ENCODE measurements around the gene SLC25A15.
A peak's percentile ranks its signal among the peaks of the same experiment; 100 is the strongest.
"Not testable (repeated sequence)": the region's sequence is repeated elsewhere in the genome, so short reads cannot be mapped to it uniquely, and the experiment has no call there.

SLC25A15 gene

GRCh38 chr13:40780822-40781401 lies 8.5 kb upstream of the SLC25A15 start:
- TF ChIP-seq, protein P1, sequence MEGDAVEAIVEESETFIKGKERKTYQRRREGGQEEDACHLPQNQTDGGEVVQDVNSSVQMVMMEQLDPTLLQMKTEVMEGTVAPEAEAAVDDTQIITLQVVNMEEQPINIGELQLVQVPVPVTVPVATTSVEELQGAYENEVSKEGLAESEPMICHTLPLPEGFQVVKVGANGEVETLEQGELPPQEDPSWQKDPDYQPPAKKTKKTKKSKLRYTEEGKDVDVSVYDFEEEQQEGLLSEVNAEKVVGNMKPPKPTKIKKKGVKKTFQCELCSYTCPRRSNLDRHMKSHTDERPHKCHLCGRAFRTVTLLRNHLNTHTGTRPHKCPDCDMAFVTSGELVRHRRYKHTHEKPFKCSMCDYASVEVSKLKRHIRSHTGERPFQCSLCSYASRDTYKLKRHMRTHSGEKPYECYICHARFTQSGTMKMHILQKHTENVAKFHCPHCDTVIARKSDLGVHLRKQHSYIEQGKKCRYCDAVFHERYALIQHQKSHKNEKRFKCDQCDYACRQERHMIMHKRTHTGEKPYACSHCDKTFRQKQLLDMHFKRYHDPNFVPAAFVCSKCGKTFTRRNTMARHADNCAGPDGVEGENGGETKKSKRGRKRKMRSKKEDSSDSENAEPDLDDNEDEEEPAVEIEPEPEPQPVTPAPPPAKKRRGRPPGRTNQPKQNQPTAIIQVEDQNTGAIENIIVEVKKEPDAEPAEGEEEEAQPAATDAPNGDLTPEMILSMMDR (IDR thresholded peaks at IDR 0.05; ENCODE audit: borderline replicate concordance, insufficient read depth, low read depth, low read length): peak; percentile 27; the same call in 1 of the 2 replicates
- H3K4me3 ChIP-seq (ENCODE audit: low read depth, low read length): no peak overlapping the region

DNA sequence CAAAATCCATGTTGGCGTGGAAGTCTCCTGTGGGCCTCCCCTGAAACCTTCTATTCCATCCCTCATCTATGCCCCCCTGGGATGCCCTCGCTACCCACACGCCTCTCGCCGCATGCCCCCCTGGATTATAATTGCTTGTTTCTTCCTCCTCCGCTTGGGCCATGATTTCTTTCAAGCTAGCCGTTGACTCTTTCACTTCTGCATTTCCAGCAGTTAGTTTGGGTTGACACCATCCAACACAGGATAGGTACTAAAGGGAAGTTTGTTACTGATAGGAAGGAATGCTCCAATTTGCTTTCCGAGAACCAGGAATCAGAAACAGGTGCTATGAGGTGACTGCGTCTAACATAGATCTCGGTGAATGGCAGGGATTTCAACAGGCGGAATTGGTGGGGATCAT lies 7.7 kb upstream of the SLC25A15 start:
- H3K4me3 ChIP-seq (ENCODE audit: low read depth, low read length): no peak overlapping the region

DNA sequence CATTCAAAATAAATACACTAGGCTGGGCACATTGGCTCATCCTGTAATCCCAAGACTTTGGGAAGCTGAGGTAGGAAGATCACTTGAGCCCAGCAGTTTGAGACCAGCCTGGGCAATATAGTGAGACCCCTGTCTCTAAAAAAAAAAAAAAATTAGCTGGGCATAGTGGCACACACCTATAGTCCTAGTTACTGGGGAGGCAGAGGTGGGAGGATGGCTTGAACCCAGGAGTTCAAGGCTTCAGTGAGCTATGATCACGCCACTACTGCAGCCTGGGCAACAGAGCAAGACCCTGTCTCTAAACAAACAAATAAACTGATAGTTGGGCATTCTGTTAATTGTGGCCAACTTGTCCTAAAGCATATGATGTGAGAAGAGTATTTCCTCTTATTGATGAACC lies 6.4 kb upstream of the SLC25A15 start:
- not testable (repeated sequence) for H3K4me3 ChIP-seq (ENCODE audit: low read depth, low read length)

More for the DNA sequence above, 7.7 kb upstream of the SLC25A15 start:
- TF ChIP-seq, protein P1 (IDR thresholded peaks at IDR 0.05; ENCODE audit: borderline replicate concordance, insufficient read depth, low read depth, low read length): no peak

DNA sequence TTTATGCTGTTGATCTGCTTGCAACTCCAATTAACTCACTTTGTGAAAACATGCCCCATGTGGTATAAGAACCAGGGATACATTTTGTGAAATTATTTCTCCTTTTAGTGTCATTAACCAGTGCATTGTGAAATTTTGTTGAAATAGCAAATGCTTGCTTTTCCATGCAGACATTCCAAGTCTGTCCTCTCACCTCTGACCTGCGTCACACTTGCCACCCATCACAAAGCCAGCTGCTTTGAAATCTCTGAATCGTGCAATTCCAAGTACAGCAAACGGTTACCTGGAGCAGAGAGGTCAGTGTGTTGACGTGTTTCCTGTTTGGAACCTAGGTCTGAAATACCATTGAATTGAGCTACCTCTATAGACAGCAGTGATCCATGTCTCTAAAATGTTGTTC lies 4.9 kb upstream of the SLC25A15 start:
- TF ChIP-seq, protein P1 (IDR thresholded peaks at IDR 0.05; ENCODE audit: borderline replicate concordance, insufficient read depth, low read depth, low read length): no peak
- H3K4me3 ChIP-seq (ENCODE audit: low read depth, low read length): no peak overlapping the region

GRCh38 chr13:40786568-40786996 lies 2.8 kb upstream of the SLC25A15 start:
- TF ChIP-seq, protein P1 (IDR thresholded peaks at IDR 0.05; ENCODE audit: borderline replicate concordance, insufficient read depth, low read depth, low read length): no peak

DNA sequence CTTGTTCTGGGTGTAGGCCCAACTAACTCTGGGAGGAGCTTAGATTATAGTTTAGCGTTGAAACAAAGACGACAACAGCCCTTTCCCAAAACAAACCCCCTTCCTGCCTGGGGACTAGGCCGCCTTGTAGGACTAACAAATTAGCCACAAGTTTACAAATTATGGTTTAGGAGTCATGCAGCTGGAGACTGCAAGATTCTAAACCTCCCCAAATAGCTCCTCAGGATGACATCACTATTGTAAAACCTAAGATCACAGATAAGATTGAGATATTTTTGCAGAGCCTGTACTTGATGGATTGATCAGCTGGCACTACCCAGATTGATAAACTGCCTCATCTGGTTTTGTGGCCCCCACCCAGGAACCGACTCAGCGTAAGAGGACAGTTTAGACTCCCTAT lies 2.3 kb upstream of the SLC25A15 start:
- TF ChIP-seq, protein P1 (IDR thresholded peaks at IDR 0.05; ENCODE audit: borderline replicate concordance, insufficient read depth, low read depth, low read length): no peak
- H3K4me3 ChIP-seq (ENCODE audit: low read depth, low read length): no peak overlapping the region

More at GRCh38 chr13:40786568-40786996, 2.8 kb upstream of the SLC25A15 start:
- H3K4me3 ChIP-seq (ENCODE audit: low read depth, low read length): no peak overlapping the region

DNA sequence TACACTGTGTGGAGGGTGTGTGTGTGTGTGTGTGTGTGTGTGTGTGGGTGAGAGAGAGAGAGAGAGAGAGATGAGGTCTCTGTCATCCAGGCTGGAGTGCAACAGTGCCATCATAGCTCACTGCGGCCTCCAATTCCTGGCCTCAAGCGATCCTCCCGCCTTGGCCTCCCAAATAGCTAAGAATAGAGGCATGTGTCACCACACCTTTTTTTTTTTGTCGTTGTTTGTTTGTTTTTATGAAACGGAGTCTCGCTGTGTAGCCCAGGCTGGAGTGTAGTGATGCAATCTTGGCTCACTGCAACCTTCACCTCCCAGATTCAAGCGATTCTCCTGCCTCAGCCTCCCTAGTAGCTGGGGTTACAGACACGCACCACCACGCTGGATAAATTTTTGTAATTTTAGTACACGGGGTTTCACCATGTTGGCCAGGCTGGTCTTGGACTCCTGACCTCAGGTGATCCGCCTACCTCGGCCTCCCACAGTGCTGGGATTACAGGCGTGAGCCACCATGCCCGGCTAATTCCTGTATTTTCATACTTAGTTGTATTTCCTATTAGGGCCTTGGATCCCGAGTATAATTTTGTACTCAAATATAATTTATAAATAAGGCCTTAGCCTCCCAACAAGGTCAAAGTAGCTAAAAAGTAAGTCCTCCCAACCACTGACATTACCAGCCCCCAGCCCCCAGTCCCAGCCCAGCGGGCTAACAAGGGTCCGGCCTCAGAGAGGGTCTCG lies 704 bp upstream of the SLC25A15 start:
- H3K4me3 ChIP-seq (ENCODE audit: low read depth, low read length): peak overlapping the region; percentile 54

DNA sequence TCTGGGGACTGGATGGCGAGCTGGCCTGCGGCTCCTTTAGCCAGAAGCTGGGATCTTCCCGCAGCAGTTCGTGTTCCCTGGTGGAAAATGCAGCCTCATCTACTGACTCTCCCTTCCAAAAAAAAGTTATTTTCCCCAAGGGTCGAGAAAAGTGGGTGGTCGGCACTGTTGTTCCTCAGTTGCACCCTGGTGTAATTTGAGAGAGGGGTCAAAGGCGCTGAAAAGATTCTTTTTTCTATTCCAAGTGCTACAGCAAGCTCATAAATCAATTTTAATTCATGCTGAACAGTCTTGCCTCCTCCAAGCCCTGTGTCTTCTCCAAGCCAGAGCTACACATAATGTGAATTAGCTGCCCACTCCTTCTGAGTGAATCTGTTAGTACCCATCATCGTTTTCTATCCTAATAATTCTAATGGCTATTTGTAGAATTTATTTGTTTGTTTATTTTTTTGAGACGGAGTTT lies 774 bp downstream of the SLC25A15 start:
- H3K4me3 ChIP-seq (ENCODE audit: low read depth, low read length): peak overlapping the region; percentile 54
- TF ChIP-seq, protein P1 (IDR thresholded peaks at IDR 0.05; ENCODE audit: borderline replicate concordance, insufficient read depth, low read depth, low read length): no peak

Data from GM12875 (cell line).